ENCODE measurements around the gene SLC25A26. TPM values are rescaled to one million over a fixed set of nuclear protein-coding genes. Genes with fewer than 3 reads are reported as not detected.
"Not testable (repeated sequence)": the region's sequence is repeated elsewhere in the genome, so short reads cannot be mapped to it uniquely, and the experiment has no call there.

Gene SLC25A26
- total and polyA plus RNA-seq, 7 donors = 21.0 to 43.6 (median 31.9) TPM

DNA sequence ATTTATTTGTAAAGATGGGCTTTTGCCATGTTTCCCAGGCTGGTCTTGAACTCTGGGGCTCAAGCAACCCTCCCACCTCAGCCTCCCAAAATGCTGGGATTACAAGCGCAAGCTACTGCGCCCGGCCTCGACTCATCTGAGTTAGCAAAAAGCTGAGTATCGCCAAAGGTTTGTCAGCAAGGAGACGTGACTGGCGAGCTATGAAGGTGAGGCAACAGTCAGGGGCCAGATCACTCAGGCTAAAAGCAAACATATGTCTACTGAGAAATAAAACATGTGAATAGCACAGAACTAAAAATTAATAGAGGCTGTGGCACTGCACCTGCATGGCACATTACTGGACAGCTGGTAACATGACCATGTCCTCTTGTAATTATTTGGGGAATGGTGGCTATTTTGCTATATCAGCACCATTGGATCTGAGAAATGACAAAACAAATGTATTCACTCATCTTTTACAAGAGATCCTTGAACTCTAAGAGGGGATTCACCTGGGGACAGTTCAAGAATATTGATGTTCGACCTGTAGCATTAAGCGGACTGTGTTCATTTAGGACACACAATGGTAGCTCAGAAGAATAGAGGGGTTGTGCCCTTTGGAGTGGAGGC lies 10.0 kb upstream of the SLC25A26 start:
- intact Hi-C loops (cut with DNase I) = no loop called here
- H3K27me3 ChIP-seq (ENCODE audit: insufficient read depth in 3 of 3, low read length in 2 of 3) = peaks cover 0 to 3% (median 0%) of the 10 kb centered on the region in 3 donors
- DNase-seq = no peak
- no peak for ATAC-seq
- TF ChIP-seq, protein P1, sequence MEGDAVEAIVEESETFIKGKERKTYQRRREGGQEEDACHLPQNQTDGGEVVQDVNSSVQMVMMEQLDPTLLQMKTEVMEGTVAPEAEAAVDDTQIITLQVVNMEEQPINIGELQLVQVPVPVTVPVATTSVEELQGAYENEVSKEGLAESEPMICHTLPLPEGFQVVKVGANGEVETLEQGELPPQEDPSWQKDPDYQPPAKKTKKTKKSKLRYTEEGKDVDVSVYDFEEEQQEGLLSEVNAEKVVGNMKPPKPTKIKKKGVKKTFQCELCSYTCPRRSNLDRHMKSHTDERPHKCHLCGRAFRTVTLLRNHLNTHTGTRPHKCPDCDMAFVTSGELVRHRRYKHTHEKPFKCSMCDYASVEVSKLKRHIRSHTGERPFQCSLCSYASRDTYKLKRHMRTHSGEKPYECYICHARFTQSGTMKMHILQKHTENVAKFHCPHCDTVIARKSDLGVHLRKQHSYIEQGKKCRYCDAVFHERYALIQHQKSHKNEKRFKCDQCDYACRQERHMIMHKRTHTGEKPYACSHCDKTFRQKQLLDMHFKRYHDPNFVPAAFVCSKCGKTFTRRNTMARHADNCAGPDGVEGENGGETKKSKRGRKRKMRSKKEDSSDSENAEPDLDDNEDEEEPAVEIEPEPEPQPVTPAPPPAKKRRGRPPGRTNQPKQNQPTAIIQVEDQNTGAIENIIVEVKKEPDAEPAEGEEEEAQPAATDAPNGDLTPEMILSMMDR (IDR thresholded peaks at IDR 0.05) = no peak
- H3K27ac ChIP-seq = no peak overlapping the region
- no peak overlapping the region for H3K4me3 ChIP-seq
- no peaks in the 10 kb centered on the region for H3K4me1 ChIP-seq
- H3K36me3 ChIP-seq (ENCODE audit: insufficient read depth in 1 of 2, low read depth in 1 of 2) = no peaks in the 10 kb centered on the region
- 90 to 95% (median 90%) methylated on average over 9 of the region's 9 CpGs for WGBS, 3 donors
- no peaks in the 10 kb centered on the region for H3K9me3 ChIP-seq

DNA sequence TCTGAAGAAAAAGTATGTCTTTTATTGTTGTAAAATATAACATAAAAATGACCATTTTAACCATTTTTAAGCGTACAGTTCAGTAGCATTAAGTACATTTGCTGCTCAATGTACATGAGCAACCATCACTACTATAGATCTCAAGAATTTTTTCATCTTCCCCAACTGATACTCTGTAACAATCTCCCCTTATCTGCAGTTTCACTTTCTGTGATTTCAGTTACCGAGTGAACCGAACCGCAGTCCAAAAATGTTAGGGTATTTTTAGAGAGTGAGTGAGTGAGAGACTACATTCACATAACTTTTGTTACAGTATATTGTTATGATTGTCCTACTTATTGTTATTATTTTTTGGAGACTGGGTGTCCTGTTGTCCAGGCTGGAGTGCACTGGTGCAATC lies 9.0 kb upstream of the SLC25A26 start:
- TF ChIP-seq, protein P1 (IDR thresholded peaks at IDR 0.05) = no peak
- Histone ChIP-seq H3K9me3 (no peaks in the 10 kb centered on the region), H3K27me3 (ENCODE audit: insufficient read depth in 3 of 3, low read length in 2 of 3) (peaks cover 0 to 3% (median 0%) of the 10 kb centered on the region in 3 donors), H3K4me1 (no peaks in the 10 kb centered on the region), H3K4me3 (no peak overlapping the region), H3K27ac (no peak overlapping the region), H3K36me3 (ENCODE audit: insufficient read depth in 1 of 2, low read depth in 1 of 2) (no peaks in the 10 kb centered on the region)
- no peak for DNase-seq
- intact Hi-C loops (cut with DNase I) = no loop called here
- 80 to 82% (median 80%) methylated on average over 4 of the region's 4 CpGs for WGBS, 3 donors
- no peak for ATAC-seq

GRCh38 chr3:66215106-66215505 lies 5.7 kb upstream of the SLC25A26 start:
- peaks cover 0 to 3% (median 0%) of the 10 kb centered on the region in 3 donors for H3K27me3 ChIP-seq (ENCODE audit: insufficient read depth in 3 of 3, low read length in 2 of 3)
- H3K4me1 ChIP-seq = no peaks in the 10 kb centered on the region
- no peaks in the 10 kb centered on the region for H3K36me3 ChIP-seq (ENCODE audit: insufficient read depth in 1 of 2, low read depth in 1 of 2)
- 70 to 73% (median 72%) methylated on average over 2 of the region's 2 CpGs for WGBS, 3 donors
- intact Hi-C loops (cut with DNase I) = no loop called here
- TF ChIP-seq, protein P1 (IDR thresholded peaks at IDR 0.05) = no peak
- no peak overlapping the region for H3K4me3 ChIP-seq
- DNase-seq (no peak), ATAC-seq (no peak)
- H3K9me3 ChIP-seq = no peaks in the 10 kb centered on the region
- no peak overlapping the region for H3K27ac ChIP-seq

GRCh38 chr3:66220066-66220465 lies 735 bp upstream of the SLC25A26 start:
- DNase-seq (no peak), ATAC-seq (no peak)
- TF ChIP-seq, protein P1 (IDR thresholded peaks at IDR 0.05) = no peak
- WGBS, 3 donors = 20 to 23% (median 21%) methylated on average over 5 of the region's 5 CpGs
- Histone ChIP-seq H3K4me1 (no peaks in the 10 kb centered on the region), H3K4me3 (peak overlapping the region; percentile 76), H3K9me3 (no peaks in the 10 kb centered on the region), H3K36me3 (ENCODE audit: insufficient read depth in 1 of 2, low read depth in 1 of 2) (peaks cover 0 to 8% of the 10 kb centered on the region in 2 donors), H3K27me3 (ENCODE audit: insufficient read depth in 3 of 3, low read length in 2 of 3) (no peaks in the 10 kb centered on the region), H3K27ac (peak overlapping the region; percentile 89)
- intact Hi-C loops (cut with DNase I) = no loop called here

DNA sequence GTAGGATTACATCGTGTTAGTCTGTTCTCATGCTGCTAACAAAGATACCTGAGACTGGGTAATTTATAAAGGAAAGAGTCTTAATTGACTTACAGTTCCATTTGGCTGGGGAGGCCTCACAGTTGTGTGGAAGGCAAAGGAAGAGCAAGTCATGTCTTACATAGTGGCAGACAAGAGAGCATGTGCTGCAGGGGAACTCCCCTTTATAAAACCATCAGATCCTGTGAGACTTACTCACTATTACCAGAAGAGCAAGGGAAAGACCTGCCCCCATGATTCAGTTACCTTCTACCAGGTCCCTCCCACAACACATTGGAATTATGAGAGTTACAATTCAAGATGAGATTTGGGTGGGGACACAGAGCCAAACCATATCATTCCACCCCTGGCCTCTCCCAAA lies 3.4 kb downstream of the SLC25A26 start:
- DNase-seq = no peak
- Histone ChIP-seq H3K4me3 (no peak overlapping the region), H3K4me1 (peaks cover under 1% of the 10 kb centered on the region), H3K27me3 (ENCODE audit: insufficient read depth in 3 of 3, low read length in 2 of 3) (no peaks in the 10 kb centered on the region), H3K27ac (no peak overlapping the region), H3K36me3 (ENCODE audit: insufficient read depth in 1 of 2, low read depth in 1 of 2) (peaks cover 0 to 8% of the 10 kb centered on the region in 2 donors), H3K9me3 (no peaks in the 10 kb centered on the region)
- WGBS, 3 donors = 67 to 93% (median 89%) methylated on average over 1 of the region's 1 CpG
- intact Hi-C loops (cut with DNase I) = no loop called here
- TF ChIP-seq, protein P1 (IDR thresholded peaks at IDR 0.05) = no peak
- ATAC-seq = no peak

GRCh38 chr3:66226093-66226492 lies 5.3 kb downstream of the SLC25A26 start:
- H3K4me3 ChIP-seq; H3K27me3 ChIP-seq (ENCODE audit: insufficient read depth in 3 of 3, low read length in 2 of 3); H3K27ac ChIP-seq; intact Hi-C loops (cut with DNase I); ATAC-seq; H3K4me1 ChIP-seq; DNase-seq; H3K9me3 ChIP-seq; H3K36me3 ChIP-seq (ENCODE audit: insufficient read depth in 1 of 2, low read depth in 1 of 2): not testable (repeated sequence)
- WGBS, 3 donors = 92 to 96% (median 94%) methylated on average over 3 of the region's 3 CpGs
